HUDEP-2 (cell line): ENCODE measurements around the gene ARSI.

Experiments used
- DNase-seq, 76 experiments: peaks; one replicate each; lab custom pipeline; 2025; ENCODE audit not compliant: unreplicated experiment in 76 of 76; lab: John Stamatoyannopoulos, UW

The ARSI gene

GRCh38 chr5:150328515-150328914 is 25.8 kb upstream of the ARSI start:
- no peak for DNase-seq

GRCh38 chr5:150327139-150327538 is 24.4 kb upstream of the ARSI start:
- no peak for DNase-seq

DNA sequence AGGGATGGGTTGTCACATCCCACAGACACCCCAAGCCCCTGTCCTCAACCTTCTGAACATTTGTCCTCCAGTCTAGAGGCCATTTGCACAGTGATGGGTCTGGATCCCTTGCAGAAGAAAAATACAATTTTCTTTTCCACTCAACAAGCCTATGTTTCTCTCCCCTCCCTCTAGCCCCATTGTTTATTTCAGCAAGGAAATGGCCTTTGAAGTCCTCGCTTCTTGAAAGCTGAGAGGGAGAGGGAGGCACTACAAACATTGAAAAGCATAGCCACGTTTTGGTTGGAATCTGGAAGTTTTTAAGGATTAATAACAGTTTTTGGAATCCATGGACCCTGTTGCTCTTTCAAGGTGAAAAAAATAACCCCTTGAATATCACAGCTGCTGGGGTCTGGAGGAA is 24.0 kb upstream of the ARSI start:
- DNase-seq = no peak

- DNase-seq = no peak
Measured at GRCh38 chr5:150325426-150325825, 22.7 kb upstream of the ARSI start.

- DNase-seq = no peak
Measured at GRCh38 chr5:150323819-150324218, 21.1 kb upstream of the ARSI start.

DNA sequence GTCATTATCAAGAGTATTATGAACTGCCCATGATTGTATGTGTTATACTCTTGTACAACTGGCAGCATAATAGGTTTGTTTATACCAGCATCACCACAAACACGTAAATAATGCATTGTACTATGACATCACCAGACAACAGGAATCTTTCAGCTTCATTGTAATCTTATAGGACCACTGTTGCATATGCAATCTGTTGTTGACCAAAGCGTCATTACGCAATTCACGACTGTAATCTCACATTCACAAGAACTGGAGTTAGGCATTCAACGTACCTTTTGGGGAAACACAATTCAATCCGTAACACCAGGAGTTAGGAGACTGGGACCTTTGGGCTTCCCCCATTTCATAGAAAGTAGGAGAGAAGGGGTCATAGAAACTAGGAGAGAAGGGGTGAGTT is 20.4 kb upstream of the ARSI start:
- no peak for DNase-seq

DNA sequence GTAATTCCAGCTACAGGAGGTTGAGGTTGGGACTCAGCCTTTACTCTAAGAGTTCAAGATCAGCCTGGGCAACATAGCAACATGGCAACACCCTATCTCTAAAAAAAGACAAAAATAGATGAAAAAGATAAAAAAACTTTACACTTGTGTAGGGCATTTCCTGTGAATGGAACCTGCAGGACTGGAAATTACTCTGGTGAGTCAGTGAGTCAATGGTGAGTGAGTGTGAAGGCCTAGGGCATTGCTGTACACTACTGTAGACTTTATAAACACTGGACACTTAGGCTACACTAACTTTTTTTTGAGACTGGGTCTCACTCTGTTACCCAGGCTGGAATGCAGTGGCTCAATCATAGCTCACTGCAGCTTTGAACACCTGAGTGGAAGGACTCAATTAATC is 19.5 kb upstream of the ARSI start:
- DNase-seq = no peak

DNA sequence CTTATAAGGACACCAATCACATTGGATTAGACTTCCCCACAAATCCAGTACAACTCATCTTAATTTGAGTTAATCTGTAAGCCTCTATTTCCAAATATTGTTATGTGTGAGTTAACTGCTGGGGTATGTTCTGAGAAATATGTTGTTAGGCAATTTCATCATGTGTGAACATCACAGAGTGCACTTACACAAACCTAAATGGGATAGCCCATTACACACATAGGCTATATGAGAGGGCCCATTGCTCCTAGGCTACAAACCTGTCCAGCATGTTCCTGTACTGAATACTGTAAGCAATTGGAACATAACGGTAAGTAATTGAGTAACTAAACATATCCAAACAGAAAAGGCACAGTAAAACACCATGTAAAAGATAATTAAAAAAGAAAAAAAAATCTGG is 19.1 kb upstream of the ARSI start:
- DNase-seq = no peak

DNA sequence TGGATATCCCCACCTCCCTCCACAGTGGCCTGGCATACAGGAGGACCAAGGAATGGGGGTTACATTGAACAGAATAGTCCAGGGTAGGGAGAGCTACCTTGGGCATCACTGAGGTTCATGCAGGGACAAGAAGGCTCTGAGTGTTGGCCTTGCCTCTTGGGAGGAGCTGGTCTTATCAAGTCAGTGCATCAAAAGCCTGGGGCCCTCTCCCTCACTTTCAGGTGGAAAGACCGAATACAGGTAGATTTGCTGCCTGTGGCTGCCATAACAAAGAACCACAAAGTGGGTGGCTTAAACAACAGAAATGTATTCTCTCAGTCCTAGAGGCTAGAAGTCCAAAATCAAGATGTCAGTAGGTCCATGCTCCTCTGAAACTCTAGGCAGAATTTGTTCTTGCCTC is 18.5 kb upstream of the ARSI start:
- no peak for DNase-seq

DNA sequence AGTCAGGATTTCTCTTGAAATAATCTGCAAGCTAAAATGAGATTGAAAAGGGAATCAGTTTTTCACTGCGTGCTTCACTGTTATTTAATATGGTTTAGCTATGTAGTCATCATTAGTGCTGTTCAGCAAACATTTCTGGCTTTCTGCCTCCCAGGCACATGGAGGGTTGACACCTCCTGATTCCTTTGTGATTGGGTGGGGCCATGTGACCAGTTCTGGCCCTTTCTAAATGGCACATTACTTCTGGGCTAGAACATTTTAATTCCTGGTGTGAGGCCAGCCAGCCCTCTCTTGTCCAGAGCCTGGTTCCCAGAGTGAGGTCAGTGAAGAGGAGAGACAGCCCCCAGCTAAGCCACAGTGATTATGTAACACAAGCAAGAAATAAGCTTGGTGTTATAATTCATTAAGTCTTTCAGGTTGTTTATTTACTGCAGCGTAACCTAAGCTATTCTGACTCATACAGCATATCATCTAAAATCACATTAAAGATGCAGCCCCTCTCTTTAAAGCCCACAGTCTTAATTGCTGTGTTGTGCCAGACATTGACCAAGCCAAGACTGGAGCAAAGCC is 17.4 kb upstream of the ARSI start:
- DNase-seq = no peak

DNA sequence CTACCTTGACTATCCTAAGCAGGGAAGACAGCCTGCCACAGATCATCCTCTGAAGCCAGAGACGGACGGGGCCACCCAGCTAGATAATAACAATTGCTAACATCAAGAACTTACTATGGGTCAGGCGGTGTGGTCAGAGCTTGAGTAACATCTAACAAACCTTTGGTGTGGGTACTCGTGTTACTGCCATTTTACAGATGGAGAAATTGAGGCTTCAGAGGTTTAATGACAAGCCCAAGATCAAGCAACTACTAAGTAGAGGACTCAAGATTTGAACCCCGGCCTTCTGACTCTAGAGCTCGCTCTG is 16.7 kb upstream of the ARSI start:
- no peak for DNase-seq

DNA sequence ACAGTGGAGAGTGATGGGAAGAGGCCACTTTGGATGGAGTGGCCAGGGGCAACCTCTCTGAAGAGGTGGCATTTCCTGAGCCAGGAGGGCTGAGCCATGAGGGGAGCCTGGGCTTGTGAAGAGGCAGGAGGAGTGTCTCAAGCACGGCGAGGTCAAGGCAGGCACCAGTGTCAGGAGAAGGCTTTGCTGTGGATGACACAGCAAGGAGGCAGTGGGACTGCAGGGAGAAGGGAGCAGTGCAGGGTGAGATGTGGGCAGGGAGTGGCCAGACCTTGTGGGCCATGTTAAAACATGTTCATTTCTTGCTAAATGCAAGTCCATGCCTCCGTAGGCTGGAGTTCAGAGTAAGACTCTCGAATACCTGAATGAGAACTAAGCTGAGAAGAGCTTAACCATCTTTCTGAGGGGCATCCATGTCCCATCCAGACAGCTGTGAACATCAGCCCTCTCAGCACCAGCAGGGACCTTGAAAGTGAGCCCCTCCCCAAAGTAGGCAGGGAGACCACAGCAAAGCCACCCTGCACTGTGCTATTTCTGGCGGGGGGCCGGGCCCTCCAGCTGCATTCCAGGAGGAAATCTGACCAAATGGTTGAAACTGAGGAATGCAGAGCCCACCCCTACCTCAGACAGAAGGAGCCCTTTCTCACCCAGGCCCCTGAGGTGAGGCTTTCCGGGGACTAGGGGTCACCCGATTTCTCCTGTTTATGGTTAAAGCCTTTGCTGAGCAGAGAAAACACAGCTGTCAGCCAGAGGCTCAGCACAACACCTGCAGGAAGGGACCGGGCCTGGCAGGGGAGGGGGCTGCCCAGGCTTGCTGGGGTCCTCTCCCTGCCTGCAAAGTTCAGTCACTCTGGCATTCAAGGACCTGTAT is 16.1 kb upstream of the ARSI start:
- DNase-seq = no peak

DNA sequence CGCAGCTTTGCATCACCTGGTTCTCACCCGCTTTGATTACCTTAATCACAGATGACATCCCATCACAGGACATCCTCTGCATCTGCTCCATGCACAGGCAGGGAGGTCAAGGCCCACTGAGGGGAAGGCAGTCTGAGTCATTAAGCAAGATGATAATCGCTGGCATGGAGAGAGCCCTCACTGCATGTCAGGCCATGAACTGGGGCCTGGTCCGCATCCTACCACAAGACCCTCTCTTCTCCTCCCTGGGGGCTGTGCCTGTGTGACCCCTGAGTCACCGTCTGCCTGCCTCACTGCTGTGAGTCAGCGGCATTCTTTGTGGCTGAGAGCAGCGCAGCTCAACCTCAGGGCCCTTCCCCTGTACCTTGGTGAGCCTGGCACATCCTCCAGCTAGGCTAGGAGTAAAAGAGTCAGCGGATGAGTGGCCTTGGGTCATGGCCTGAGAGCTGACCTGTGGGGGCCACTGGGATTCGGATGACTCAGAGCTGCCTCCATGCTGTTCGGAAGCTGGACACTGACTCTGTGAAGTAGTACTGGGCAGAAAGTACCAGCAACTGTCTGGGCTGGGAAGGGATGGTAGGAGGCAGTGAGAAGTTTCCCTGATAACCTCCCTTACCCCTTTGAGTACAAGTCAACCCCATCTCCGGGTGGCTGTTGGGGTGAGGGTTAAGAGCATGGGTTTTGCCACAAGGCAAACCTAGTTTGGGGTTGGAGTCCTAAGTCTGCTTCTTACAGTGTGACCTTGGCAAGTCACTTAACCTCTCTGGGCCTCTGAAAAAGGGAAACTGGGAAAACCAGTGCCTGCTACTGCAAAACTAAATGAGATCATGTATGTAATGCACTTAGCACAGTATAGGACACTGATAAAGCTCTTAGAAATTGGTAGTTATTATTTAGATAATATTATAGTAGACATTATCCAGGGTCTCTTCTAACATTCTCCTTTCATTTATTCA is 14.6 kb upstream of the ARSI start:
- no peak for DNase-seq

GRCh38 chr5:150316320-150316719 is 13.6 kb upstream of the ARSI start:
- DNase-seq = no peak

GRCh38 chr5:150315245-150315644 is 12.5 kb upstream of the ARSI start:
- DNase-seq = no peak

DNA sequence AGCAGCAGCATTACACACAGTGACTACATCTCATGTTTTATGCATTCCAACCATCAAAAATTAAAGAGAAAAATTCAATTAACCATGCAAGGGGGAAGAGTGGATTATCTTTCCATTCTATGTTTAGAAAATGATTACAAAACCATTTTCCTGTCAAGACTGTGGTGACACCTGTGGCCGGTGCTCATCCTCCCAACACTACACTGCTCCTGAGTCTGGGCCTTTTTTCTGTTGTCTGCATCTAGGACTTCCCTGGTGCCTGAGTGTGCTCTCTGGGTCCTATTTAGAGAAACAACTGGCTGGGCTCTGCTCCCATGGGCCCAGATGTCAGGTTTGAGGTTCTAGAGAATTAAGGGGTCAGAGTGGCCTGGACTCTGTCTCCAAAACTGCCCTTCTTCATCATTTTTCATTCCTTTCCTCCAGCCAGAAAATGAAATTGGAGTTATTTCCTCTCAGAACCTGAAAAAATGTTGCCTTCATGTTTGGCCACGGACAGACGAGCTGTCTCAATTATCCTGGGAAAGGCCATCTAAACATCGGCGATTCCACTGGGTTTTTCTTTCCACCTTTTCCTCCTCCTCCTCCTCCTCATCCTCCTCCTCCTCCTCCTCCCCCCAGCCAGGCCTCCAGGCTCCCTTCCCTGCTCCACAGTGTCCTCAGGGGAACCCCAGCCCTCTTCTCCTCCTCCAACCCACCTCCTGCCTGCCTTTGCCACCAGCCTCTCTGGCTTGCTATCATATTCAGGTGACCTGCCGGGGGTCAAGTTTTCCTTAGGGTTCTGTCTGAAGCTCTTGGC is 11.4 kb upstream of the ARSI start:
- no peak for DNase-seq

GRCh38 chr5:150313501-150313900 is 10.8 kb upstream of the ARSI start:
- DNase-seq = no peak

- DNase-seq = no peak
Measured at GRCh38 chr5:150312518-150312917, 9.8 kb upstream of the ARSI start.

DNA sequence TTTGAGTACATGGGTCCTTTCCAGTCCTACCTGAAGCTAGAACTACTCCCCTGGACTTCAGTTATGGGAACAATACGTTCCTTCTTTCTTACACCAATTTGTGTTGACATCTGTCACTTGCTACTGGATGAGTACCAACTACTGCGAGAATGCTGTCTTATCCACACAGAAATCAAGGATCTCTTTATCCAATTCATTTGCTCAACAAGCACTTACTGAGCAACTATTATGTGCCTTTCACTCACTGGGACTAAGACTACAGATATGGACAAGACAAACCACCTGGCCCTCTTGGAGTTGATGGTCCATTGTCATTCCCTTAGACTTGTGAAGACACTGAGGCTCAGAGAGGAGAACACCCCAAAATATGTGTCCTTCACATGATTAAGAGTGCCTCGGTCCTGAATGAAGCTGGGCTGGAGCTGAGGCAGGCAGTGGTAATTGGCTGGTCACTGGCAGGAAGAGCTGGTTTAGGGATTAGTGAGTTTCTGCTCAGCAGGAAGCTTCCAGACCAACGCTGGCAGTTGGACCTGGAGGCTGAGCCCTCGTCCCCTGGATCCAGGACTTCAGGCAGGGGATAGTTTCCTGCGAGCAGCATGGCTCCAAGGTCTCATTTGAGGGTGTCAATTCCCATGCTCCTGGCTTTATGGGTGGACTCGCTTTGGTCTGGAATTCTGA is 8.4 kb upstream of the ARSI start:
- DNase-seq = no peak

GRCh38 chr5:150310246-150310645 is 7.5 kb upstream of the ARSI start:
- DNase-seq = no peak
